CD4-positive, CD25-positive, alpha-beta regulatory T cell (primary cell): ENCODE measurements around the gene SNX22. TPM values are rescaled to one million over a fixed set of nuclear protein-coding genes. Genes with fewer than 3 reads are reported as not detected.
"Not testable (repeated sequence)": the region's sequence is repeated elsewhere in the genome, so short reads cannot be mapped to it uniquely, and the experiment has no call there.

Experiments
- ATAC-seq, 2 donors: fragments of 150-1000 bp; cut with Tn5 transposase; one replicate each; pipeline ENCODE4 v1.10.0; 2021; ENCODE audit warnings: low read depth in 2 of 2, moderate number of reproducible peaks in 2 of 2, moderate library complexity in 1 of 2
- DNase-seq, 3 donors: peaks; one replicate each; pipeline versions ENCODE4 v3.0.0 to v3.0.0-alpha.2; 2012 to 2022; ENCODE audit warnings: mixed read lengths in 1 of 3
- H3K27ac ChIP-seq: one replicate; pipeline ENCODE4 v1.7.0; 2013; ENCODE audit warnings: mild to moderate bottlenecking, low read length; ENCODE audit not compliant: insufficient read depth, poor library complexity, severe bottlenecking
- H3K27me3 ChIP-seq: one replicate; pipeline ENCODE4 v1.7.0; 2013; ENCODE audit warnings: low read length; ENCODE audit not compliant: control insufficient read depth, insufficient read depth
- H3K36me3 ChIP-seq: one replicate; pipeline ENCODE4 v1.7.0; 2013; ENCODE audit warnings: mild to moderate bottlenecking, low read length, moderate library complexity; ENCODE audit not compliant: control insufficient read depth, insufficient read depth
- H3K4me1 ChIP-seq: 2 replicates; pipeline ENCODE4 v1.7.0; 2013; ENCODE audit warnings: mild to moderate bottlenecking, low read length; ENCODE audit not compliant: insufficient read depth, control insufficient read depth, poor library complexity, severe bottlenecking
- H3K4me3 ChIP-seq: one replicate; pipeline ENCODE4 v1.7.0; 2013; ENCODE audit warnings: low read depth, mild to moderate bottlenecking, low read length, moderate library complexity
- H3K9me3 ChIP-seq, 2 experiments: 1 replicate in 1 of 2; 2 replicates in 1 of 2; pipeline ENCODE4 v1.7.0; 2013; ENCODE audit warnings: low read length in 2 of 2, mild to moderate bottlenecking in 1 of 2, moderate library complexity in 1 of 2; ENCODE audit not compliant: control insufficient read depth in 2 of 2
- H3K27ac Mint-ChIP-seq, 3 donors: one replicate each; pipeline ENCODE4 v1.8.0; 2020 to 2022; ENCODE audit warnings: mild to moderate bottlenecking in 3 of 3, mixed read lengths in 3 of 3, moderate library complexity in 2 of 3
- H3K27me3 Mint-ChIP-seq: one replicate; pipeline ENCODE4 v1.8.0; 2022; ENCODE audit warnings: mild to moderate bottlenecking, mixed read lengths
- H3K36me3 Mint-ChIP-seq: one replicate; pipeline ENCODE4 v1.8.0; 2020; ENCODE audit warnings: mixed read lengths
- H3K4me1 Mint-ChIP-seq, 4 donors: one replicate each; pipeline ENCODE4 v1.8.0; 2020 to 2022; ENCODE audit warnings: mixed read lengths in 4 of 4, mild to moderate bottlenecking in 1 of 4
- H3K4me3 Mint-ChIP-seq, 4 donors: one replicate each; pipeline ENCODE4 v1.8.0; 2020 to 2022; ENCODE audit warnings: mild to moderate bottlenecking in 4 of 4, mixed read lengths in 4 of 4, moderate library complexity in 3 of 4
- H3K9me3 Mint-ChIP-seq, 7 donors: one replicate each; pipeline ENCODE4 v1.8.0; 2020 to 2022; ENCODE audit warnings: mixed read lengths in 7 of 7, mild to moderate bottlenecking in 3 of 7, moderate library complexity in 2 of 7
- polyA plus RNA-seq, 4 donors: library from polyadenylated mRNA; unstranded; fragments of 300-500 nt; fragmentation: Illumina TruSeq; gene quantifications; one replicate each; pipeline ENCODE4 v1.2.3, GENCODE V29; 2021
- total RNA-seq: library from RNA; stranded (reverse); gene quantifications from one replicate; pipeline ENCODE4 v1.2.3, GENCODE V29; 2022

The SNX22 gene
- total and polyA plus RNA-seq, 5 donors from 2014 or later: 0.20 to 1.4 (median 1.00) TPM

GRCh38 chr15:64112073-64112772, 39.3 kb upstream of the SNX22 start:
- Mint-ChIP-seq H3K27ac (peak overlapping the region in 2 of 3 donors; percentile 20 to 36), H3K27me3 (no peaks in the 10 kb centered on the region), H3K36me3 (peaks cover 31% of the 10 kb centered on the region), H3K4me1 (peaks cover 20 to 45% (median 39%) of the 10 kb centered on the region in 4 donors), H3K4me3 (no peak overlapping the region), H3K9me3 (peaks cover 0 to 2% (median 0%) of the 10 kb centered on the region in 7 donors)
- H3K4me1 ChIP-seq: peaks cover 16% of the 10 kb centered on the region
- peaks cover 48% of the 10 kb centered on the region for H3K36me3 ChIP-seq
- H3K27ac ChIP-seq: peak overlapping the region; percentile 53
- DNase-seq (no peak), ATAC-seq (no peak)
- no peaks in the 10 kb centered on the region for H3K9me3 ChIP-seq
- H3K4me3 ChIP-seq: no peak overlapping the region
- H3K27me3 ChIP-seq: no peaks in the 10 kb centered on the region

GRCh38 chr15:64112904-64113303, 38.6 kb upstream of the SNX22 start:
- Mint-ChIP-seq H3K4me1 (peaks cover 20 to 40% (median 35%) of the 10 kb centered on the region in 4 donors), H3K4me3 (no peak overlapping the region), H3K27ac (peak overlapping the region in 2 of 3 donors; percentile 20 to 36), H3K27me3 (no peaks in the 10 kb centered on the region), H3K9me3 (peaks cover 0 to 2% (median 0%) of the 10 kb centered on the region in 7 donors), H3K36me3 (peaks cover 33% of the 10 kb centered on the region)
- no peaks in the 10 kb centered on the region for H3K9me3 ChIP-seq
- no peak overlapping the region for H3K27ac ChIP-seq
- DNase-seq (no peak), ATAC-seq (no peak)
- H3K4me3 ChIP-seq: no peak overlapping the region
- peaks cover 53% of the 10 kb centered on the region for H3K36me3 ChIP-seq
- H3K4me1 ChIP-seq: peaks cover 16% of the 10 kb centered on the region
- H3K27me3 ChIP-seq: no peaks in the 10 kb centered on the region

GRCh38 chr15:64117759-64118487, 33.6 kb upstream of the SNX22 start:
- H3K4me3 Mint-ChIP-seq: no peak overlapping the region
- no peaks in the 10 kb centered on the region for H3K4me1 ChIP-seq
- peaks cover 0 to 13% (median 7%) of the 10 kb centered on the region in 4 donors for H3K4me1 Mint-ChIP-seq
- peaks cover 36% of the 10 kb centered on the region for H3K36me3 Mint-ChIP-seq
- no peak for ATAC-seq
- H3K36me3 ChIP-seq: peaks cover 96% of the 10 kb centered on the region
- no peaks in the 10 kb centered on the region for H3K9me3 Mint-ChIP-seq
- no peaks in the 10 kb centered on the region for H3K9me3 ChIP-seq
- H3K27me3 Mint-ChIP-seq: no peaks in the 10 kb centered on the region
- no peaks in the 10 kb centered on the region for H3K27me3 ChIP-seq
- peak overlapping the region in 2 of 3 donors; percentile 34 to 51 for H3K27ac Mint-ChIP-seq
- no peak for DNase-seq
- H3K27ac ChIP-seq: no peak overlapping the region
- no peak overlapping the region for H3K4me3 ChIP-seq

- H3K9me3 Mint-ChIP-seq, H3K27ac ChIP-seq, ATAC-seq, H3K27me3 ChIP-seq, H3K27ac Mint-ChIP-seq, H3K9me3 ChIP-seq, DNase-seq, H3K4me1 ChIP-seq, H3K27me3 Mint-ChIP-seq, H3K4me3 Mint-ChIP-seq, H3K4me3 ChIP-seq: not testable (repeated sequence)
- H3K4me1 Mint-ChIP-seq: peaks cover 0 to 10% (median 0%) of the 10 kb centered on the region in 4 donors
- peaks cover 43% of the 10 kb centered on the region for H3K36me3 Mint-ChIP-seq
- H3K36me3 ChIP-seq: peaks cover 85% of the 10 kb centered on the region
Observed at GRCh38 chr15:64120322-64120721, 31.2 kb upstream of the SNX22 start.

- H3K27ac ChIP-seq: no peak overlapping the region
- Mint-ChIP-seq H3K27me3 (no peaks in the 10 kb centered on the region), H3K36me3 (peaks cover 44% of the 10 kb centered on the region), H3K4me1 (peaks cover 0 to 7% (median 0%) of the 10 kb centered on the region in 4 donors), H3K27ac (peak overlapping the region in 1 of 3 donors; percentile 78), H3K4me3 (no peak overlapping the region), H3K9me3 (no peaks in the 10 kb centered on the region)
- no peaks in the 10 kb centered on the region for H3K4me1 ChIP-seq
- H3K27me3 ChIP-seq: no peaks in the 10 kb centered on the region
- no peaks in the 10 kb centered on the region for H3K9me3 ChIP-seq
- H3K4me3 ChIP-seq: no peak overlapping the region
- peaks cover 82% of the 10 kb centered on the region for H3K36me3 ChIP-seq
- DNase-seq (no peak), ATAC-seq (no peak)
Observed at GRCh38 chr15:64121614-64122013, 29.9 kb upstream of the SNX22 start.

GRCh38 chr15:64122444-64122843, 29.1 kb upstream of the SNX22 start:
- H3K27me3 Mint-ChIP-seq: no peaks in the 10 kb centered on the region
- peaks cover 47% of the 10 kb centered on the region for H3K36me3 Mint-ChIP-seq
- H3K27ac Mint-ChIP-seq: no peak overlapping the region
- no peak overlapping the region for H3K4me3 ChIP-seq
- H3K4me1 Mint-ChIP-seq: peaks cover 0 to 7% (median 0%) of the 10 kb centered on the region in 4 donors
- no peaks in the 10 kb centered on the region for H3K27me3 ChIP-seq
- DNase-seq: no peak
- H3K9me3 ChIP-seq: no peaks in the 10 kb centered on the region
- H3K27ac ChIP-seq: no peak overlapping the region
- no peak overlapping the region for H3K4me3 Mint-ChIP-seq
- H3K4me1 ChIP-seq: no peaks in the 10 kb centered on the region
- peaks cover 83% of the 10 kb centered on the region for H3K36me3 ChIP-seq
- H3K9me3 Mint-ChIP-seq: no peaks in the 10 kb centered on the region
- no peak for ATAC-seq

- ATAC-seq: no peak
Observed at GRCh38 chr15:64122936-64123351, 28.6 kb upstream of the SNX22 start.

More at GRCh38 chr15:64122936-64123351, 28.6 kb upstream of the SNX22 start:
- H3K9me3 Mint-ChIP-seq: no peaks in the 10 kb centered on the region
- Histone ChIP-seq H3K27me3 (no peaks in the 10 kb centered on the region), H3K4me1 (no peaks in the 10 kb centered on the region), H3K27ac (no peak overlapping the region), H3K36me3 (peaks cover 83% of the 10 kb centered on the region), H3K4me3 (no peak overlapping the region), H3K9me3 (no peaks in the 10 kb centered on the region)
- H3K4me3 Mint-ChIP-seq: no peak overlapping the region
- H3K4me1 Mint-ChIP-seq: peaks cover 0 to 7% (median 0%) of the 10 kb centered on the region in 4 donors
- H3K27me3 Mint-ChIP-seq: no peaks in the 10 kb centered on the region
- H3K27ac Mint-ChIP-seq: no peak overlapping the region
- DNase-seq: no peak
- H3K36me3 Mint-ChIP-seq: peaks cover 49% of the 10 kb centered on the region
